Gastrocnemius medialis (tissue), 4 donors: ENCODE data around the gene CCSER2. TPM values are rescaled to one million over a fixed set of nuclear protein-coding genes. Genes with fewer than 3 reads are reported as not detected.

ENCODE experiments used
- ATAC-seq, 2 donors: fragments of 150-250 bp; one replicate each; pipeline ENCODE4 v1.9.1; 2016
- DNase-seq, 2 donors: peaks; one replicate each; pipeline ENCODE4 v3.0.0-alpha.2; 2019
- H3K27ac ChIP-seq, 4 donors: fragments of 200-600 bp; sonication (generic); 1 replicate in 1 of 4; 2 replicates in 3 of 4; pipeline ENCODE4 v1.5.1; 2016 to 2018; ENCODE audit warnings: mild to moderate bottlenecking in 2 of 4, moderate library complexity in 1 of 4
- H3K27me3 ChIP-seq, 3 donors: fragments of 200-600 bp; sonication (generic) in 2 of 3; 1 replicate in 1 of 3; 2 replicates in 2 of 3; pipeline versions ENCODE4 v1.5.1 to v1.6.0; 2016 to 2019; ENCODE audit warnings: mild to moderate bottlenecking in 1 of 3, moderate library complexity in 1 of 3
- H3K36me3 ChIP-seq, 2 donors: fragments of 200-600 bp; sonication (generic) in 1 of 2; one replicate each; pipeline ENCODE4 v1.5.1; 2017 to 2018
- H3K4me1 ChIP-seq, 2 donors: fragments of 200-600 bp; sonication (generic) in 1 of 2; one replicate each; pipeline ENCODE4 v1.5.1; 2016 to 2017; ENCODE audit warnings: mild to moderate bottlenecking in 2 of 2
- H3K4me3 ChIP-seq, 4 donors: fragments of 200-600 bp; sonication (generic) in 3 of 4; 1 replicate in 1 of 4; 2 replicates in 3 of 4; pipeline ENCODE4 v1.5.1; 2016 to 2019; ENCODE audit warnings: mild to moderate bottlenecking in 2 of 4
- H3K9me3 ChIP-seq, 3 donors: fragments of 200-600 bp; sonication (generic) in 2 of 3; 1 replicate in 1 of 3; 2 replicates in 2 of 3; pipeline ENCODE4 v1.5.1; 2016 to 2019
- POLR2A ChIP-seq, 2 donors: fragments of 450-650 bp; IDR thresholded peaks; one replicate each; pipeline ENCODE4 v1.6.1; 2017; ENCODE audit warnings: antibody characterized with exemption in 2 of 2, mild to moderate bottlenecking in 2 of 2, moderate library complexity in 2 of 2
- in situ Hi-C, 4 donors: fragments of 200-750 bp; cut with MboI; loops; one replicate each; pipeline versions ENCODE4 v1.15.0 to v1.8.0; 2017; ENCODE audit warnings: low sequenced_read_pairs in 4 of 4
- intact Hi-C: fragments of 100-400 bp; cut with DNase I; formaldehyde crosslinking; loops from one replicate; pipeline ENCODE4 v1.15.1; 2023; ENCODE audit warnings: low total_unique reads
- total RNA-seq, 4 donors: library from RNA; depleted of rRNA; stranded (reverse); fragments of >200 nt; gene quantifications; one replicate each; pipeline versions ENCODE4 v1.1.0 to v1.2.3, GENCODE V29; 2016
- TF ChIP-seq, protein P1 (sequence below), 5 experiments: fragments of 450-650 bp in 3 of 5; fragments of 200-600 bp in 2 of 5; sonication (generic) in 2 of 5; IDR thresholded peaks in 4 of 5; conservative IDR thresholded peaks in 1 of 5; 1 replicate in 4 of 5; 2 replicates in 1 of 5; pipeline ENCODE4 v1.5.1; 2016 to 2019; ENCODE audit warnings: antibody characterized with exemption in 5 of 5, mild to moderate bottlenecking in 3 of 5, moderate library complexity in 3 of 5

Gene CCSER2
- total RNA-seq, 4 donors from 2014 or later, result 39.8 to 61.8 (median 49.2) TPM

DNA sequence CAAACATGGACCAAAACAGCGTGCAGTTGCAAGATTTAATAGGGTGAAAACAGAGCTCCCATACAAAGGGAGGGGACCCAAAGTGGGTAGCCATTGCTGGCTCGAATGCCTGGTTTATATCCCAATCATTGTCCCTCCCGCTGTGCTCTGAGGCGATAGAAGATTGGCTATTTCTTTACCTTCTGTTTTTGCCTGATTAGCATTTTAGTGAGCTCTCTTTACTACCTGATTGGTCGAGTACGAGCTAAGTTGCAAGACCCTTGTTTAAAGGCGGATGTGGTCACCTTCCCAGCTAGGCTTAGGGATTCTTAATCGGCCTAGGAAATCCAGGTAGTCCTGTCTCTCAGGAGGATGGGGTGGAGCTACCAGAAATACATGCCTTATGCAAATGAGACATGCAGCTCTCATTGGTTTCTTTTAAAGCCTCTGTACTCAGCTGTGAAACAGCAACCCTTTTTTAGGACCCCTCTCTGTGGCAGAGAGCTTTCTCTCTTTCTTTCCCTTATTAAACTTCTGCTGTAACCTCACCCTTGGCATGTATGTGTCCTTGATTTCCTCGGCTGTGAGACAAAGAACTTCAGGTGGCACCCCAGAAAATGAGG, 202.4 kb downstream of the CCSER2 start:
- Histone ChIP-seq H3K36me3 (no peaks in the 10 kb centered on the region), H3K4me1 (no peaks in the 10 kb centered on the region), H3K9me3 (no peaks in the 10 kb centered on the region), H3K27ac (no peak overlapping the region), H3K4me3 (no peak overlapping the region), H3K27me3 (no peaks in the 10 kb centered on the region)
- in situ Hi-C loops, result loop anchor here (5.0 to 25.0 kb wide), 4 partner anchors 159 to 1856 kb away; no protein-coding TSS in a partner anchor
- no peak for DNase-seq
- TF ChIP-seq POLR2A (IDR thresholded peaks at IDR 0.05), result no peak
- TF ChIP-seq, protein P1, sequence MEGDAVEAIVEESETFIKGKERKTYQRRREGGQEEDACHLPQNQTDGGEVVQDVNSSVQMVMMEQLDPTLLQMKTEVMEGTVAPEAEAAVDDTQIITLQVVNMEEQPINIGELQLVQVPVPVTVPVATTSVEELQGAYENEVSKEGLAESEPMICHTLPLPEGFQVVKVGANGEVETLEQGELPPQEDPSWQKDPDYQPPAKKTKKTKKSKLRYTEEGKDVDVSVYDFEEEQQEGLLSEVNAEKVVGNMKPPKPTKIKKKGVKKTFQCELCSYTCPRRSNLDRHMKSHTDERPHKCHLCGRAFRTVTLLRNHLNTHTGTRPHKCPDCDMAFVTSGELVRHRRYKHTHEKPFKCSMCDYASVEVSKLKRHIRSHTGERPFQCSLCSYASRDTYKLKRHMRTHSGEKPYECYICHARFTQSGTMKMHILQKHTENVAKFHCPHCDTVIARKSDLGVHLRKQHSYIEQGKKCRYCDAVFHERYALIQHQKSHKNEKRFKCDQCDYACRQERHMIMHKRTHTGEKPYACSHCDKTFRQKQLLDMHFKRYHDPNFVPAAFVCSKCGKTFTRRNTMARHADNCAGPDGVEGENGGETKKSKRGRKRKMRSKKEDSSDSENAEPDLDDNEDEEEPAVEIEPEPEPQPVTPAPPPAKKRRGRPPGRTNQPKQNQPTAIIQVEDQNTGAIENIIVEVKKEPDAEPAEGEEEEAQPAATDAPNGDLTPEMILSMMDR (IDR thresholded peaks at IDR 0.05 in 4 of 5, conservative IDR thresholded peaks at IDR 0.05 in 1 of 5), result no peak
- intact Hi-C loops, result no loop called here
- ATAC-seq, result no peak

DNA sequence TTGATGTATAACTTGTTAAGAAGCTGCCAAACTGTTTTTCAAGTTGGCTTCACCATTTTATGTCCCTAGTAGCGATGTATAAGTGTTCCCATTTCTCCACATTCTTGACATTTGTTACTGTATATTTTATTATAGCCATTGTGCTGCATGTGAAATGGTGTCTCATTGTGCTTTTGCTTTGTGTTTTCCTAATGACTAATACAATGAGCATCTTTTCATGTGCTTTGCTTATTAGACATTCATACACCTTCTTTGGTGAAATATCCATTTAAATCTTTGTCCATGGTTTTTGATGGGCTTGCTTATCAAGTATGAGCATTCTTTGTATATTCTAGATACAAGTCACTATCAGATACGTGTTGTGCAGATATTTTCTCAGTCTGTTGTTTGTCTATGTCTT, 203.0 kb downstream of the CCSER2 start:
- DNase-seq, result no peak
- Histone ChIP-seq H3K4me1 (no peaks in the 10 kb centered on the region), H3K27ac (no peak overlapping the region), H3K9me3 (no peaks in the 10 kb centered on the region), H3K4me3 (no peak overlapping the region), H3K27me3 (no peaks in the 10 kb centered on the region), H3K36me3 (no peaks in the 10 kb centered on the region)
- in situ Hi-C loops, result loop anchor here (5.0 to 25.0 kb wide), 4 partner anchors 159 to 1856 kb away; no protein-coding TSS in a partner anchor
- TF ChIP-seq, protein P1 (IDR thresholded peaks at IDR 0.05 in 4 of 5, conservative IDR thresholded peaks at IDR 0.05 in 1 of 5), result no peak
- no peak for TF ChIP-seq POLR2A (IDR thresholded peaks at IDR 0.05)
- no peak for ATAC-seq
- intact Hi-C loops, result no loop called here

DNA sequence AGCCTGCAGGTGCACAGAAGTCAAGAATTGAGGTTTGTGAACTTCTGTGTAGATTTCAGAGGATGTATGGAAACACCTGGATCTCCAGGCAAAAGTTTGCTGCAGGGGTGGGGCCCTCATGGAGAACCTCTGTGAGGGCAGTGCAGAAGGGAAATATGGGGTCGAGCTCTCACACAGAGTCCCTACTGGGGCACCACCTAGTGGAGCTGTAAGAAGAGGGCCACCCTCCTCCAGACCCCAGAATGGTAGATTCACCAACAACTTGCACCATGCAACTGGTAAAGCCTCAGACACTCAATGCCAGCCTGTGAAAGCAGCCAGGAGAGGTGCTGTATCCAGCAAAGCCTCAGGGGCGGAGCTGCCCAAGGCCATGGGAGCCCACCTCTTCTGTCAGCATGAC, 205.8 kb downstream of the CCSER2 start:
- no peak overlapping the region for H3K27ac ChIP-seq
- no peaks in the 10 kb centered on the region for H3K9me3 ChIP-seq
- no peaks in the 10 kb centered on the region for H3K4me1 ChIP-seq
- H3K27me3 ChIP-seq, result peaks cover 3 to 5% (median 4%) of the 10 kb centered on the region in 3 donors
- ATAC-seq (no peak), DNase-seq (no peak)
- intact Hi-C loops (no loop called here), in situ Hi-C loops (loop anchor here (5.0 to 25.0 kb wide), 4 partner anchors 162 to 1853 kb away; no protein-coding TSS in a partner anchor)
- TF ChIP-seq, protein P1 (IDR thresholded peaks at IDR 0.05 in 4 of 5, conservative IDR thresholded peaks at IDR 0.05 in 1 of 5), result no peak
- no peak for TF ChIP-seq POLR2A (IDR thresholded peaks at IDR 0.05)
- no peak overlapping the region for H3K4me3 ChIP-seq
- H3K36me3 ChIP-seq, result no peaks in the 10 kb centered on the region

DNA sequence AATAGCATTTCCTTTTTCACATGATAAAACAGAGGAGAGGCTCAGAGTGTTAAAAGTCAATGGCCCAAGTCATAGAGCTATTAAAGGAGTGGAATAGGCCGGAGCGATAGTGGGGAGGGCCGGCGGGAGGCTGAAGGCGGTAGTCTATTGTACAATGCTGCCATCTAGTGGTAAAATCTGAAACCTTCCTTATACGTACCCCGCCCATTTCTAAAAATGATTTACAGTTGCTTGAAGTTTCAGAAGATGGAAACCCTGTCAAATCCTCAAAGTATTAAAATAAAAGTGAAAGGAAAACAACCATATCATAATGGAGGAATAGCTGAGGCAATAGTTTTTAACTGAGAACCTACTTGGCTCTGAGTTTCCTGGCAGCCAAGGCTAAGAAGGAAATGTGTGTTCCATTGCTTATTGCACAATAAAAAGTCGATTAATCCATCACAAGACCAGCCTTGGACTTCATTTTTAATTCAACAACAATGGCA, 209.1 kb downstream of the CCSER2 start:
- no peaks in the 10 kb centered on the region for H3K9me3 ChIP-seq
- intact Hi-C loops, result loop anchor here (1.0 kb wide), 3 partner anchors 107 to 273 kb away; no protein-coding TSS in a partner anchor
- H3K27ac ChIP-seq, result no peak overlapping the region
- no peaks in the 10 kb centered on the region for H3K36me3 ChIP-seq
- ATAC-seq, result peak; percentile 72 to 89
- peak in 1 of 2 donors; percentile 32 for DNase-seq
- peaks cover 18 to 22% (median 22%) of the 10 kb centered on the region in 3 donors for H3K27me3 ChIP-seq
- peaks cover 0 to 4% of the 10 kb centered on the region in 2 donors for H3K4me1 ChIP-seq
- no peak for TF ChIP-seq POLR2A (IDR thresholded peaks at IDR 0.05)
- TF ChIP-seq, protein P1 (IDR thresholded peaks at IDR 0.05 in 4 of 5, conservative IDR thresholded peaks at IDR 0.05 in 1 of 5), result peak; percentile 85 to 93 (median 89)
- in situ Hi-C loops, result loop anchor here in 2 of 4 donors (5.0 to 25.0 kb wide), 2 partner anchors 160 to 1850 kb away; no protein-coding TSS in a partner anchor
- H3K4me3 ChIP-seq, result no peak overlapping the region
